Gastroesophageal sphincter (tissue), 3 donors: ENCODE results near the gene ELOF1.

ENCODE experiments used
- CTCF ChIP-seq, 4 experiments: fragments of 200-600 bp in 2 of 4; fragments of 450-650 bp in 2 of 4; sonication (generic) in 1 of 4; IDR thresholded peaks; one replicate each; pipeline ENCODE4 v1.5.1; 2017 to 2019; ENCODE audit warnings: antibody characterized with exemption in 4 of 4, mild to moderate bottlenecking in 2 of 4, moderate library complexity in 2 of 4
- EP300 ChIP-seq: sonication (generic); formaldehyde crosslinking; IDR thresholded peaks from one replicate; pipeline ENCODE4 v1.6.1; 2017; ENCODE audit warnings: antibody characterized with exemption, mild to moderate bottlenecking
- POLR2A ChIP-seq, 2 donors: fragments of 450-650 bp; IDR thresholded peaks; one replicate each; pipeline ENCODE4 v1.6.1; 2017; ENCODE audit warnings: antibody characterized with exemption in 2 of 2, mild to moderate bottlenecking in 2 of 2, moderate library complexity in 1 of 2
- POLR2AphosphoS5 ChIP-seq: sonication (generic); formaldehyde crosslinking; IDR thresholded peaks from one replicate; pipeline ENCODE4 v1.6.1; 2017; ENCODE audit warnings: antibody characterized with exemption

GRCh38 chr19:11552666-11553372 lies 6.2 kb downstream of the ELOF1 start:
- no peak for TF ChIP-seq CTCF (IDR thresholded peaks at IDR 0.05)
- TF ChIP-seq POLR2A (IDR thresholded peaks at IDR 0.05), result no peak
- TF ChIP-seq POLR2AphosphoS5, result no peak
- TF ChIP-seq EP300, result no peak
